Spleen (tissue), 11 donors: ENCODE results near the gene SMIM33. TPM values are rescaled to one million over a fixed set of nuclear protein-coding genes. Genes with fewer than 3 reads are reported as not detected.
"Not testable (repeated sequence)": the region's sequence is repeated elsewhere in the genome, so short reads cannot be mapped to it uniquely, and the experiment has no call there.

Experiments
- DNase-seq: peaks from one replicate; pipeline ENCODE4 v3.0.0-alpha.2; 2020
- H3K27ac ChIP-seq, 8 donors: fragments of 200-600 bp; sonication (generic) in 7 of 8; 1 replicate in 4 of 8; 2 replicates in 4 of 8; pipeline versions ENCODE4 v1.5.0 to v1.8.0; 2016 to 2021; ENCODE audit warnings: inconsistent platforms in 4 of 8, mild to moderate bottlenecking in 4 of 8, moderate library complexity in 1 of 8
- H3K27me3 ChIP-seq, 7 donors: fragments of 200-600 bp; sonication (generic) in 6 of 7; replicated peaks in 1 of 7; 1 replicate in 4 of 7; 2 replicates in 3 of 7; pipeline versions ENCODE4 v1.5.0 to v1.8.0; 2016 to 2021; ENCODE audit warnings: inconsistent platforms in 3 of 7, mild to moderate bottlenecking in 1 of 7
- H3K36me3 ChIP-seq, 6 donors: fragments of 200-600 bp; sonication (generic) in 5 of 6; 1 replicate in 4 of 6; 2 replicates in 2 of 6; pipeline versions ENCODE4 v1.5.0 to v1.8.0; 2016 to 2021; ENCODE audit warnings: inconsistent platforms in 2 of 6
- H3K4me1 ChIP-seq, 6 donors: fragments of 200-600 bp; sonication (generic) in 5 of 6; 1 replicate in 3 of 6; 2 replicates in 3 of 6; pipeline versions ENCODE4 v1.5.0 to v1.8.0; 2016 to 2021; ENCODE audit warnings: inconsistent platforms in 3 of 6
- H3K4me3 ChIP-seq, 8 donors: fragments of 200-600 bp; sonication (generic) in 7 of 8; 1 replicate in 4 of 8; 2 replicates in 4 of 8; pipeline versions ENCODE4 v1.5.0 to v1.8.0; 2016 to 2021; ENCODE audit warnings: inconsistent platforms in 4 of 8, mild to moderate bottlenecking in 4 of 8, moderate library complexity in 2 of 8
- H3K9me3 ChIP-seq, 8 donors: fragments of 200-600 bp; sonication (generic) in 7 of 8; 1 replicate in 4 of 8; 2 replicates in 4 of 8; pipeline versions ENCODE4 v1.5.0 to v1.8.0; 2016 to 2021; ENCODE audit warnings: inconsistent platforms in 4 of 8
- POLR2A ChIP-seq, 3 donors: fragments of 450-650 bp; IDR thresholded peaks; one replicate each; pipeline ENCODE4 v1.5.1; 2017; ENCODE audit warnings: antibody characterized with exemption in 3 of 3, mild to moderate bottlenecking in 1 of 3
- POLR2AphosphoS5 ChIP-seq, 3 donors: sonication (generic); formaldehyde crosslinking; IDR thresholded peaks; one replicate each; pipeline ENCODE4 v1.5.1; 2017; ENCODE audit warnings: antibody characterized with exemption in 3 of 3
- whole genome bisulfite sequencing, 5 donors: extraction: QIAGEN DNeasy Blood & Tissue Kit in 3 of 5; methylation state at CpG; one replicate each; pipeline versions ENCODE4 v1.1.5 to v1.1.7; 2013 to 2018; 5-methylcytosine and 5-hydroxymethylcytosine counted together
- intact Hi-C: fragments of 100-400 bp; cut with DNase I; formaldehyde crosslinking; loops from one replicate; pipeline ENCODE4 v1.15.0; 2023; ENCODE audit warnings: low total_unique reads
- polyA plus RNA-seq, 3 donors: library from polyadenylated mRNA; stranded (reverse); fragments of 200-250 nt; gene quantifications; one replicate each; pipeline ENCODE4 v1.2.1, GENCODE V29; 2013
- total RNA-seq, 7 donors: library from RNA; depleted of rRNA in 3 of 7; stranded (reverse); fragments of >200 nt in 3 of 7; fragmentation: NEBNext Ultra II Directional in 4 of 7; extraction: Animal tissue kit (Norgen Biotek cat#: 25700) in 4 of 7; gene quantifications; one replicate each; pipeline versions ENCODE4 v1.1.0 to v1.2.1, GENCODE V29; 2016 to 2021
- TF ChIP-seq, protein P1 (sequence below), 11 experiments: fragments of 200-600 bp in 7 of 11; fragments of 450-650 bp in 4 of 11; sonication (generic) in 4 of 11; IDR thresholded peaks in 8 of 11; conservative IDR thresholded peaks in 3 of 11; 1 replicate in 7 of 11; 2 replicates in 4 of 11; pipeline versions ENCODE4 v1.4.0 to v1.8.0; 2016 to 2021; ENCODE audit warnings: antibody characterized with exemption in 11 of 11, inconsistent platforms in 4 of 11, mild to moderate bottlenecking in 1 of 11
- donor health status: healthy with polysubstance abuse.
- donor health status: DM: no; HTN: no; CAD: no; lungs with moderate emphysema.
- donor health status: DM: no; HTN: no; CAD: no.
- donor health status: Bipolar disorder and iron deficiency.
- donor health status: healthy.
- donor health status: DM: no; HTN: no; CAD: no.
- donor health status: DM: yes; HTN: yes; CAD: no.

The SMIM33 gene
- total and polyA plus RNA-seq, 10 donors, result 0.03 to 0.24 TPM; not detected in 8

- H3K9me3 ChIP-seq, result no peaks in the 10 kb centered on the region
- H3K27me3 ChIP-seq, result no peaks in the 10 kb centered on the region
- peaks cover 0 to 38% (median 20%) of the 10 kb centered on the region in 6 donors for H3K4me1 ChIP-seq
- no peak for TF ChIP-seq POLR2AphosphoS5 (IDR thresholded peaks at IDR 0.05)
- no peak for TF ChIP-seq POLR2A (IDR thresholded peaks at IDR 0.05)
- TF ChIP-seq, protein P1, sequence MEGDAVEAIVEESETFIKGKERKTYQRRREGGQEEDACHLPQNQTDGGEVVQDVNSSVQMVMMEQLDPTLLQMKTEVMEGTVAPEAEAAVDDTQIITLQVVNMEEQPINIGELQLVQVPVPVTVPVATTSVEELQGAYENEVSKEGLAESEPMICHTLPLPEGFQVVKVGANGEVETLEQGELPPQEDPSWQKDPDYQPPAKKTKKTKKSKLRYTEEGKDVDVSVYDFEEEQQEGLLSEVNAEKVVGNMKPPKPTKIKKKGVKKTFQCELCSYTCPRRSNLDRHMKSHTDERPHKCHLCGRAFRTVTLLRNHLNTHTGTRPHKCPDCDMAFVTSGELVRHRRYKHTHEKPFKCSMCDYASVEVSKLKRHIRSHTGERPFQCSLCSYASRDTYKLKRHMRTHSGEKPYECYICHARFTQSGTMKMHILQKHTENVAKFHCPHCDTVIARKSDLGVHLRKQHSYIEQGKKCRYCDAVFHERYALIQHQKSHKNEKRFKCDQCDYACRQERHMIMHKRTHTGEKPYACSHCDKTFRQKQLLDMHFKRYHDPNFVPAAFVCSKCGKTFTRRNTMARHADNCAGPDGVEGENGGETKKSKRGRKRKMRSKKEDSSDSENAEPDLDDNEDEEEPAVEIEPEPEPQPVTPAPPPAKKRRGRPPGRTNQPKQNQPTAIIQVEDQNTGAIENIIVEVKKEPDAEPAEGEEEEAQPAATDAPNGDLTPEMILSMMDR (IDR thresholded peaks at IDR 0.05 in 8 of 11, conservative IDR thresholded peaks at IDR 0.05 in 3 of 11), result no peak
- H3K36me3 ChIP-seq, result no peaks in the 10 kb centered on the region
- no peak for DNase-seq
- peak overlapping the region in 1 of 8 donors; percentile 4 for H3K27ac ChIP-seq
- 76 to 86% (median 83%) methylated on average over 6 of the region's 6 CpGs for WGBS, 5 donors
- intact Hi-C loops, result loop anchor here (5.0 kb wide), 1 partner anchor 91 kb away; no protein-coding TSS in a partner anchor
- H3K4me3 ChIP-seq, result no peak overlapping the region
Measured at GRCh38 chr5:139512786-139513390, 42.1 kb downstream of the SMIM33 start.

DNA sequence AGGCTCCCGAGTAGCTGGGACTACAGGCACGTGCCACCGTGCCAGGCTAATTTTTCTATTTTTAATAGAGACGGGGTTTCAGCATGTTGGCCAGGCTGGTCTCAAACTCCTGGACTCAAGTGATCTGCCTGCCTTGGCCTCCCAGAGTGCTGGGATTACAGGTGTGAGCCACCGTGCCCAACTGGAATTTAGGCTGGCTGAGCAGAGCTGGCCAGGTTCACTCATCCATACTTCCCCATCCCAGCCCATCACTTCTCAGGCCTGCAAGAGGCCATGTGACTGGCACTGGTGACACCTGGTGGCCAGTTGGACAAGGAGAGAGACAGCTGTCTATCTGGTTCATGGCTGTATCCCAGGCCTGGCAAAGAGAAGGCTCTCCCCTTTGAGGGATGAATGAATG, 42.6 kb downstream of the SMIM33 start:
- not testable (repeated sequence) for H3K36me3 ChIP-seq, H3K27me3 ChIP-seq, H3K4me3 ChIP-seq, H3K27ac ChIP-seq, H3K9me3 ChIP-seq
- DNase-seq, result peak; percentile 92
- 63 to 76% (median 67%) methylated on average over 5 of the region's 5 CpGs for WGBS, 5 donors
- TF ChIP-seq, protein P1 (IDR thresholded peaks at IDR 0.05 in 8 of 11, conservative IDR thresholded peaks at IDR 0.05 in 3 of 11), result peak; percentile 61 to 92 (median 85)
- TF ChIP-seq POLR2AphosphoS5 (IDR thresholded peaks at IDR 0.05), result peak in 2 of 3 donors; percentile 35 to 65
- intact Hi-C loops, result loop anchor here (5.0 kb wide), 1 partner anchor 91 kb away; no protein-coding TSS in a partner anchor
- H3K4me1 ChIP-seq, result peaks cover 0 to 43% (median 24%) of the 10 kb centered on the region in 6 donors

DNA sequence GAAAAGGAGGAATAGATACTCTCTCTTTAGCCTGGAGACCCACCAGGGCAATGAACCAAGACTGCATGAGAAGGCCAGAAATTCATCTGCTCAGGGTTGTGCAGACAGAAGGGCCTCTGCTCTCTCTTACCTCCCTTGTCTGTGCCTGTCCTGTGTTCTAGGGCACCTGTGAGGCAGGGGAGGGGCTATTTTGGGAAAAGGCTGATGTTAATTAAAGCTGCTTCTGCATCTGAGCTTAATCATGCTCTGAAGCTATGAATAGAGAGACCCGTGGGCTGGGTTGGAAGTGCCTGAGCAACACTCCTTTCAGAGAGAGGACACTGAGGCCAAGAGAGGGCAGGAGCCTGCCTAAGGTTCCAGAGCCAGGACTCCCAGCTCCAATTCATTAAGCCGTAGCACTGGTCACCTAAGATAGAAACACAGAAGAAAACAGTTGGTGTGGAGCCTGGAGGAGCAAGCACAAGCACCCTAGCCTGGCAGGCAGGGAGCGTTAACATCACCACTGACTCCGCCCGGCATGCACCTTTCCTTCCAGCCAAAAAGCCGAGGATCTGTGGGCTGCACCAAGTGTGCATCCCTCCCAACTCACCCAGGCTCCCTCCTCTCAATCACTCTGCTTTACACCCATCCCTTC, 43.2 kb downstream of the SMIM33 start:
- TF ChIP-seq, protein P1 (IDR thresholded peaks at IDR 0.05 in 8 of 11, conservative IDR thresholded peaks at IDR 0.05 in 3 of 11), result peak in 5 of 11 experiments; percentile 7 to 49 (median 26)
- TF ChIP-seq POLR2AphosphoS5 (IDR thresholded peaks at IDR 0.05), result no peak
- no peak for TF ChIP-seq POLR2A (IDR thresholded peaks at IDR 0.05)
- no peaks in the 10 kb centered on the region for H3K9me3 ChIP-seq
- WGBS, 5 donors, result 86 to 91% (median 89%) methylated on average over 6 of the region's 6 CpGs
- H3K27me3 ChIP-seq, result no peaks in the 10 kb centered on the region
- no peak overlapping the region for H3K27ac ChIP-seq
- H3K4me1 ChIP-seq, result peaks cover 0 to 47% (median 27%) of the 10 kb centered on the region in 6 donors
- peak; percentile 54 for DNase-seq
- H3K4me3 ChIP-seq, result no peak overlapping the region
- no peaks in the 10 kb centered on the region for H3K36me3 ChIP-seq
- intact Hi-C loops, result loop anchor here (5.0 kb wide), 1 partner anchor 92 kb away; no protein-coding TSS in a partner anchor

GRCh38 chr5:139514486-139514856, 43.7 kb downstream of the SMIM33 start:
- peaks cover 0 to 47% (median 27%) of the 10 kb centered on the region in 6 donors for H3K4me1 ChIP-seq
- no peak for DNase-seq
- H3K9me3 ChIP-seq, result no peaks in the 10 kb centered on the region
- intact Hi-C loops, result loop anchor here (5.0 kb wide), 1 partner anchor 92 kb away; no protein-coding TSS in a partner anchor
- H3K4me3 ChIP-seq, result no peak overlapping the region
- H3K27ac ChIP-seq, result no peak overlapping the region
- no peak for TF ChIP-seq POLR2A (IDR thresholded peaks at IDR 0.05)
- no peak for TF ChIP-seq POLR2AphosphoS5 (IDR thresholded peaks at IDR 0.05)
- TF ChIP-seq, protein P1 (IDR thresholded peaks at IDR 0.05 in 8 of 11, conservative IDR thresholded peaks at IDR 0.05 in 3 of 11), result no peak
- 78 to 97% (median 86%) methylated on average over 2 of the region's 2 CpGs for WGBS, 5 donors
- H3K27me3 ChIP-seq, result no peaks in the 10 kb centered on the region
- no peaks in the 10 kb centered on the region for H3K36me3 ChIP-seq
